Effector memory CD8-positive, alpha-beta T cell (primary cell): ENCODE data around the gene RAPSN.

Experiments used
- ATAC-seq: fragments of 150-1000 bp; cut with Tn5 transposase; replicated peaks from 2 replicates; pipeline ENCODE4 v1.10.0; 2021; ENCODE audit warnings: mild to moderate bottlenecking, moderate library complexity
- DNase-seq, 3 experiments: peaks; one replicate each; pipeline ENCODE4 v3.0.0; 2021
- H3K27ac Mint-ChIP-seq, 2 donors: one replicate each; pipeline ENCODE4 v1.8.0; 2022; ENCODE audit warnings: mild to moderate bottlenecking in 2 of 2, mixed read lengths in 2 of 2, moderate library complexity in 2 of 2
- H3K27me3 Mint-ChIP-seq, 2 donors: one replicate each; pipeline ENCODE4 v1.8.0; 2022; ENCODE audit warnings: mixed read lengths in 2 of 2
- H3K36me3 Mint-ChIP-seq: one replicate; pipeline ENCODE4 v1.8.0; 2022; ENCODE audit warnings: mild to moderate bottlenecking, moderate library complexity, mixed read lengths; ENCODE audit not compliant: insufficient read depth
- H3K4me1 Mint-ChIP-seq, 2 donors: one replicate each; pipeline ENCODE4 v1.8.0; 2022; ENCODE audit warnings: low read depth in 2 of 2, mixed read lengths in 2 of 2
- H3K4me3 Mint-ChIP-seq, 2 donors: one replicate each; pipeline ENCODE4 v1.8.0; 2022; ENCODE audit warnings: mild to moderate bottlenecking in 2 of 2, mixed read lengths in 2 of 2, moderate library complexity in 2 of 2
- H3K9me3 Mint-ChIP-seq, 2 donors: one replicate each; pipeline ENCODE4 v1.8.0; 2022; ENCODE audit warnings: mixed read lengths in 2 of 2

RAPSN gene

GRCh38 chr11:47415091-47415854, 33.7 kb downstream of the RAPSN start:
- ATAC-seq = no peak
- H3K27ac Mint-ChIP-seq = no peak overlapping the region
- peaks cover 9 to 14% of the 10 kb centered on the region in 2 donors for H3K4me1 Mint-ChIP-seq
- H3K9me3 Mint-ChIP-seq = no peaks in the 10 kb centered on the region
- H3K4me3 Mint-ChIP-seq = no peak overlapping the region
- DNase-seq = no peak
- no peaks in the 10 kb centered on the region for H3K27me3 Mint-ChIP-seq
- H3K36me3 Mint-ChIP-seq = peaks cover 44% of the 10 kb centered on the region

GRCh38 chr11:47414685-47415070, 34.3 kb downstream of the RAPSN start:
- peaks cover 10 to 15% of the 10 kb centered on the region in 2 donors for H3K4me1 Mint-ChIP-seq
- no peak for ATAC-seq

GRCh38 chr11:47413908-47414684, 34.8 kb downstream of the RAPSN start:
- Mint-ChIP-seq H3K9me3 (no peaks in the 10 kb centered on the region), H3K4me1 (peaks cover 16 to 20% of the 10 kb centered on the region in 2 donors), H3K27me3 (no peaks in the 10 kb centered on the region), H3K4me3 (no peak overlapping the region), H3K27ac (peak overlapping the region; percentile 16 to 61), H3K36me3 (peaks cover 38% of the 10 kb centered on the region)
- no peak for ATAC-seq
- no peak for DNase-seq

More at GRCh38 chr11:47414685-47415070, 34.3 kb downstream of the RAPSN start:
- Mint-ChIP-seq H3K27ac (peak overlapping the region; percentile 16 to 61), H3K9me3 (no peaks in the 10 kb centered on the region), H3K36me3 (peaks cover 38% of the 10 kb centered on the region), H3K4me3 (no peak overlapping the region), H3K27me3 (no peaks in the 10 kb centered on the region)
- DNase-seq = no peak

- Mint-ChIP-seq H3K4me1 (peaks cover 20 to 22% of the 10 kb centered on the region in 2 donors), H3K27ac (peak overlapping the region in 1 of 2 donors; percentile 16), H3K27me3 (no peaks in the 10 kb centered on the region), H3K4me3 (no peak overlapping the region), H3K9me3 (no peaks in the 10 kb centered on the region), H3K36me3 (peaks cover 38% of the 10 kb centered on the region)
- ATAC-seq = no peak
- DNase-seq = no peak
These were observed 35.6 kb downstream of the RAPSN start for GRCh38 chr11:47413351-47413750.

- H3K36me3 Mint-ChIP-seq = peaks cover 31% of the 10 kb centered on the region
- no peak overlapping the region for H3K27ac Mint-ChIP-seq
- H3K9me3 Mint-ChIP-seq = no peaks in the 10 kb centered on the region
- DNase-seq (peak; percentile 44 to 51 (median 47)), ATAC-seq (no peak)
- no peaks in the 10 kb centered on the region for H3K27me3 Mint-ChIP-seq
- H3K4me1 Mint-ChIP-seq = peaks cover 24 to 25% of the 10 kb centered on the region in 2 donors
- H3K4me3 Mint-ChIP-seq = no peak overlapping the region
These were observed 36.8 kb downstream of the RAPSN start for GRCh38 chr11:47411884-47412746.

- Mint-ChIP-seq H3K27ac (peak overlapping the region in 1 of 2 donors; percentile 72), H3K27me3 (no peaks in the 10 kb centered on the region), H3K4me1 (peaks cover 28 to 29% of the 10 kb centered on the region in 2 donors), H3K9me3 (no peaks in the 10 kb centered on the region), H3K4me3 (peak overlapping the region in 1 of 2 donors; percentile 12), H3K36me3 (peaks cover 26% of the 10 kb centered on the region)
- ATAC-seq = no peak
- DNase-seq = no peak
These were observed 38.3 kb downstream of the RAPSN start for GRCh38 chr11:47410370-47411264.

GRCh38 chr11:47409440-47410369, 39.2 kb downstream of the RAPSN start:
- Mint-ChIP-seq H3K36me3 (peaks cover 24% of the 10 kb centered on the region), H3K4me3 (peak overlapping the region; percentile 97 to 98), H3K27me3 (no peaks in the 10 kb centered on the region), H3K27ac (peak overlapping the region; percentile 87 to 94), H3K9me3 (no peaks in the 10 kb centered on the region), H3K4me1 (peaks cover 28 to 29% of the 10 kb centered on the region in 2 donors)
- DNase-seq (no peak), ATAC-seq (no peak)

- no peaks in the 10 kb centered on the region for H3K9me3 Mint-ChIP-seq
- peak overlapping the region; percentile 97 to 98 for H3K4me3 Mint-ChIP-seq
- no peaks in the 10 kb centered on the region for H3K27me3 Mint-ChIP-seq
- DNase-seq = no peak
- ATAC-seq = no peak
- H3K4me1 Mint-ChIP-seq = peaks cover 23 to 25% of the 10 kb centered on the region in 2 donors
- H3K27ac Mint-ChIP-seq = peak overlapping the region; percentile 87 to 94
- H3K36me3 Mint-ChIP-seq = peaks cover 19% of the 10 kb centered on the region
These were observed 40.1 kb downstream of the RAPSN start for GRCh38 chr11:47408598-47409439.

- peak within 1 kb of the TSS; percentile 97 to 98 for H3K4me3 Mint-ChIP-seq
- no peaks in the 10 kb centered on the region for H3K9me3 Mint-ChIP-seq
- peaks cover 22 to 25% of the 10 kb centered on the region in 2 donors for H3K4me1 Mint-ChIP-seq
- H3K36me3 Mint-ChIP-seq = peaks cover 13% of the 10 kb centered on the region
- H3K27me3 Mint-ChIP-seq = no peaks in the 10 kb centered on the region
- DNase-seq (peak; percentile 90 to 93 (median 92)), ATAC-seq (peak; percentile 84)
- H3K27ac Mint-ChIP-seq = peak within 1 kb of the TSS; percentile 87 to 94
These were observed 41.0 kb downstream of the RAPSN start, which contains the start of gene SLC39A13 for GRCh38 chr11:47407746-47408590. TSS of gene SLC39A13 (plus strand) at chr11:47408590. CDS start at chr11:47410095, 1,505 bp downstream.
